ENCODE data around the gene SREBF2.
A peak's percentile ranks its signal among the peaks of the same experiment; 100 is the strongest.

Gene SREBF2

GRCh38 chr22:41880653-41881052 lies 47.7 kb downstream of the SREBF2 start:
- DNase-seq = no peak

- DNase-seq = no peak
These were observed 50.5 kb downstream of the SREBF2 start for GRCh38 chr22:41883400-41883799.

DNA sequence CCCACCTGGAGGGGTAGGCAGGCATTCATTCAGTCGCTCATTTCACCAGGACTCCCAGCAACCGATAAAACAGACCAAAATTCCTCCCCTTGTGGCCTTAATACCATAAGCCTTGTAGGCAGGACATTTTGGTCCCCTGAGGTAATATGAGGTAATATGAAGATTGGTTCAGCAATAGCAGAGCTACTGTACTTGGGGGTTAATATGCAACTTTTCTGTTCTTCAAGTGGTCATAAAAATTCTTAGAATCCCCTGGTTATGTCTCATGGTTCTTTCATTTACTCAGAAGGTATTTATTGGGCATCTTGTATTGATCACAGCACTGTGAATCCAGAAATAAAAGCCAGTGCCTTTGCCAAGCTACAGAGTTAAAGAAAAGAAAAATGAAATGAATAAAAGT lies 52.2 kb downstream of the SREBF2 start:
- no peak for DNase-seq

- no peak for DNase-seq
These were observed 52.6 kb downstream of the SREBF2 start for GRCh38 chr22:41885516-41885915.

DNA sequence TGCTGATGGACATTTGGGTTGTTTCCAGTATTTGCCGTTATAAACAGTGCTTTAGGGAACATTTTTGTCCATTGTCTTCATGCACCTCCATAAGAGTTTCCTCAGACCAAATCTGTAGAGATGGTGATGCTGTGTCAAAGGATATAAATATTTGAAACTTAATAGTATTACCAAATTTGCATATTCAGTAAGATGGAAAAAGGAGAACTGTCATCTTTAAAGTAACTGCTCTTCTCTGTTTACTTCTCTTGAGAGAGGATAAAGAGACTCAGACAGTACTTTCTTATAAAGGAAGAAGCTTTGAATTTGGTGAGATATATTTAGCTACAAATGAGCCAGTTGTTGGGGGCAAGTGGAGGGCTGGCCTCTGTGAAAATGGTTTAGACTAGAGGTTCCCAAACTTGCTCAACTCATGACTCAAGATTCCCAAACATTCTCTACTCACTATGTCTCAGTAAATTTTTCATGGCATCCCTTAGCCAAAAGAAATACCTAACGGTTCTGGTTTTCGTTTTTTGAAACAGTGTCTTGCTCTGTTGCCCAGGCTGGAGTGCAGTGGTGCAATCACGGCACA lies 55.8 kb downstream of the SREBF2 start:
- DNase-seq = no peak

DNA sequence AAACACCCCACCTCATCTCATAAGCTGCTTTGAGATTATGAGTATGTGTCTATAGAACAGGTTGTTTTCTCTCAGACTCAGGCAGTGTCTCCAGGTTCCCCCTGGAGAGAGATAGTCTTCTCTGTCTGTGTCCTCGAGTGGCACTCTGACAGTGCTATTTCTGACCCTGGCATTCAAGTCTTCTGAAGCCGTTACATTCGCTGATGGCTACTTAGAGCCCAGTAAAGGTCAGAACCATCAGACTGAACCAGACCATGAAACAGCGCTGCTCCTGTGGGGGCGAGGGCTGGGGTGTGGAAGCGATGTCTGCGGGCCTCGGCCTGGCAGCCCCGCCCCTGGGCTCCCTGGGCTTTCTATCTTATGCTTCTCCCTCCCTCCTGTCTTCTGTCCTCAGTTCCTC lies 58.5 kb downstream of the SREBF2 start:
- no peak for DNase-seq

DNA sequence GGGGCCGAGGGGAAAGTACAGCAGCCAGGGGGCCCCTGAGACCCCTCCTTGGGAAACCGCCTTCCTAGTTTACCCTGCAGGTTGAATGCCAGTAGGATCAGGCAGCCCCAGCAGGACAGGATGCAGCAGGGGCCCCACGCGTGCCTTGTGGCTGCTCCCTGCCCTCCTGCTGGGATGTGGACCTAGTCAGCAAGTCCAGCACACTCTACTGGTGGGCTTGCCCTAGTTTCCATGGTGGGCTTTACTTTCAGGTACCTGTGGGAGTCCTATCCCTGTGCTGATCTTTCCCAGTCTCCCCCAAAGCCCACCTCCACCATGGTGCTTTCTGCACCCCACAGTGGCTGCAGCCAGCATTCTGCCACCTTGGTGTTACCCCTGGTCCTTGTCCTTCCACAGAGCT lies 59.8 kb downstream of the SREBF2 start:
- DNase-seq = no peak

- no peak for DNase-seq
These were observed 60.9 kb downstream of the SREBF2 start for GRCh38 chr22:41893591-41894375.

GRCh38 chr22:41898645-41899044 lies 65.7 kb downstream of the SREBF2 start:
- no peak for DNase-seq

- no peak for DNase-seq
These were observed 66.2 kb downstream of the SREBF2 start for GRCh38 chr22:41899110-41899509.

DNA sequence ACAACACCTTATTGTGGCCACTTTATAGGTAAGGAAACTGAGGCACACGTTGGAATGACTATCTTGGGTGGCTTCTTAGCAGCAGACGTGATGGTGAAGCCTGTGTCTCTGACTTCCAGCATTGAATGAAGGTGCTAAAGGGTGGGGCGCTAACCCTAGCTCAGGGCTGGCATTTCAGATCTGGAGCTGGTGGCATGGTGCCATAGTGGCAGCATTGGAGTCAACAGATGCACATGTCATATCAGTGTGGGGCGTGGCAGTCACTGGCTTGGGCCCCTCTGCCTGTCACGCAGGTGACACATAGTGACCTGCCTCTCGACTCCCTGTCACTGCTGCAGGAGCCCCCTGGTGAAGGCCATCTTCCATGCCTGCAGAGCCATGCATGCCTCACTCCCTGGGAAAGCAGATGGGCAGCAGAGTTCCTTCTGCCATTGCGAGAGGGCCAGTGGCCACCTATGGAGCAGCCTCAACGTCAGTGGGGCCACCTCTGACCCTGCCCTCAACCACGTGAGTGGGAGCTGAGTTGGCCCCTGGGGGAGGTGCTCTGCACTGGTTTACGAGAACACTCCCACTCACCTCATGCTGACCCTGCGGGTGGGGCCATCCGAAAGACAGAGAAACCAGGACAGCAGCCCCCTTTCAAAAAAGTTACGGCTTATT lies 67.2 kb downstream of the SREBF2 start:
- DNase-seq = no peak

DNA sequence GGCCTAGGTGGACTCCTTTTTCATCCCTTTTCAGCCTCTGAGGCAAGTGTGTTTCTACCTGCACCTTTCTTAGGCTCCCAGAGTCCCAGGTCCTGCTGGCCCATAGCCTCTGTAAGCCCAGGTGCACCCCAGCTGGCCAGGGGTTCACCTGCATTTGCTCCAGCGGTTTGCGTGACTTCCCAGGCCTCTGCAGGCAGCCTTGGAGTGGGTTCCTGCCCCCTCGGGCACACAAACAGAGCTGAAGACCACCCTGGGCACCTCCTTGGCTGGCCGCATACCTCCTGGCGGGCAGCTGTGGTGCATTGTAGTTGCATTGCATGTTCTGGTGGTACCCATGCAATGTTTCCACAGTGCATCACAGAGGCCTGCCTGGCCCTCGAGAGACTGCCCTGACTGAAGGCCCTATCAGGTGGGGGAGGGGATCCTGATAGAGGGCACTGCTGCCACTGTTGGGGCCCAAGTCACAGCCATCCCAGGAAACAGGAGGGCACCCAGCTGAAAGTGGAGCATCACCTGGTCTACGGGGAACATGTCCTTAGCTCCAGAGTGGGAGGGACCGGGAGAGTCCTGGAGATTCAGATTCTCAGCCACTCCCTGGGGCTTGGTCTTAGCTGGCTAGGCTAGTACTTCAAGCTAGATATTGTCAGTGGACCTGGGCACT lies 67.9 kb downstream of the SREBF2 start:
- DNase-seq = no peak

GRCh38 chr22:41902016-41902415 lies 69.1 kb downstream of the SREBF2 start:
- no peak for DNase-seq

DNA sequence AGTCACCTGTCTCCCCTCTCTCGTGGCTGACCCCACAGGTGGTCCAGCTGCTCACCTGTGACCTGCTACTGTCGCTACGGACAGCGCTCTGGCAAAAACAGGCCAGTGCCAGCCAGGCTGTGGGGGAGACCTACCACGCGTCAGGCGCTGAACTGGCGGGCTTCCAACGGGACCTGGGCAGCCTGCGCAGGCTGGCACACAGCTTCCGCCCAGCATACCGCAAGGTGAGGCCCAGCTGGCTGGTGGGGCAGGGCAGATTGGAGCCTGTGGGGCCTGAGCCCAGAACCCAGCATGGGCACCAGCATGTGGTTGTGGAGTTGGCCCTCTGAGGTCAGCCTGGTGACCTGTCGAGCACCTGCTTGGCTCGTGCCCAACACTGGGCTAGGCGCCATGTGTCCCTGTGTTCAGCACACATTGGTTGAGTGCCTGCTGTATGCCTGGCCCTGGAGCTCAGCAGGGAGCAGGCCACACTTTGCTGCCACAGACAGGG lies 70.1 kb downstream of the SREBF2 start:
- DNase-seq = no peak

GRCh38 chr22:41904450-41905410 lies 71.8 kb downstream of the SREBF2 start:
- no peak for DNase-seq

DNA sequence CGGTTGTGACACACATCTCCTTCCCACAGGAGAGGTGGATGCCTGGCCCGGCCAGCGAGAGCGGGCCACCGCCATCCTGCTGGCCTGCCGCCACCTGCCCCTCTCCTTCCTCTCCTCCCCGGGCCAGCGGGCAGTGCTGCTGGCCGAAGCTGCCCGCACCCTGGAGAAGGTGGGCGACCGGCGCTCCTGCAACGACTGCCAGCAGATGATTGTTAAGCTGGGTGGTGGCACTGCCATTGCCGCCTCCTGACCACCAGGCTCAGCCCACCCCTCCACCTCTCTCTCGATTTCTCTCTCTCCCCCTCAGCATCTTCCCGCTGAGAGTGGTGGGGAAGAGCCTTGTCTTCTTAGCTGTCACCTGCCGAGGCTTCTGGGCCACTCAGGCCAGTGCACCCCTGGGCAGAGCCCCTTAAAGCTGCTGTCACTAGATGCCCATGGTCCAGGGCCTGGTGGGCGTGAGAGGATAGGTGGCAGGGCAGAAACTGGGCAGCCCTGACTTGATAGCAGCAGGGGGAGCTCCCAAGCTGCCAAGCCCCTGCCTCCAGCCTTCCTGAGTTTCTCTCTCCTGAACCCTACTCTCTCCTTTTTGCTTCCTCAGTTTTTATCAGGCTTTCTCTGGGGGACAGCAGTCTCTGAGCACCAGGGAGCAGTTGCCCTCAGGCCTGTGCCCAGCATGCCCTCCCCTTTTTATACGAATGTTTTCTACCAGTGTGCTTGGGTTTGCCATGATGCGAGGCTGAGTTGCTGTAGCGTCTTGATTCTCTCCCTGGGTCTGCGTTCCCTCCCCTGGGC lies 72.7 kb downstream of the SREBF2 start:
- DNase-seq = no peak

- DNase-seq = no peak
These were observed 73.9 kb downstream of the SREBF2 start for GRCh38 chr22:41906822-41907221.

- DNase-seq = no peak
These were observed 74.8 kb downstream of the SREBF2 start for GRCh38 chr22:41907436-41908401.

- DNase-seq = peak; percentile 44
These were observed 75.8 kb downstream of the SREBF2 start for GRCh38 chr22:41908411-41909309.
